Fibroblast of skin of right quadriceps (primary cell): ENCODE data around the gene ENPP1.

Experiments used
- DNase-seq: peaks from one replicate; pipeline ENCODE4 v3.0.0-alpha.2; 2013

ENPP1 gene

GRCh38 chr6:131917763-131918649, 110.2 kb downstream of the ENPP1 start:
- no peak for DNase-seq

- DNase-seq, result no peak
Observed at GRCh38 chr6:131918650-131919355, 111.0 kb downstream of the ENPP1 start.

GRCh38 chr6:131920656-131921055, 112.8 kb downstream of the ENPP1 start:
- no peak for DNase-seq

- DNase-seq, result peak; percentile 62
Observed at GRCh38 chr6:131923356-131923755, 115.5 kb downstream of the ENPP1 start.

GRCh38 chr6:131924881-131925474, 117.2 kb downstream of the ENPP1 start:
- peak; percentile 62 for DNase-seq

GRCh38 chr6:131929264-131929663, 121.4 kb downstream of the ENPP1 start:
- no peak for DNase-seq

- DNase-seq, result no peak
Observed at GRCh38 chr6:131929976-131930375, 122.2 kb downstream of the ENPP1 start.

- no peak for DNase-seq
Observed at GRCh38 chr6:131931063-131931750, 123.4 kb downstream of the ENPP1 start.

GRCh38 chr6:131936156-131936555, 128.3 kb downstream of the ENPP1 start:
- DNase-seq, result no peak

- DNase-seq, result peak; percentile 47
Observed at GRCh38 chr6:131937226-131937625, 129.4 kb downstream of the ENPP1 start.

GRCh38 chr6:131937703-131938631, 130.1 kb downstream of the ENPP1 start:
- peak; percentile 92 for DNase-seq
